Liver (tissue), 9 donors: ENCODE data around the gene SERPINA6. TPM values are rescaled to one million over a fixed set of nuclear protein-coding genes. Genes with fewer than 3 reads are reported as not detected.
A peak's percentile ranks its signal among the peaks of the same experiment; 100 is the strongest.

ENCODE experiments used
- DNase-seq: peaks from one replicate; pipeline ENCODE4 v3.0.0-alpha.2; 2017; ENCODE audit warnings: low spot score
- H3K27ac ChIP-seq, 2 donors: one replicate each; pipeline ENCODE4 v1.7.0; 2013; ENCODE audit warnings: inconsistent platforms in 2 of 2, low read length in 2 of 2, control low read depth in 1 of 2, low read depth in 1 of 2, mild to moderate bottlenecking in 1 of 2
- H3K27me3 ChIP-seq, 4 donors: one replicate each; pipeline versions ENCODE4 v1.6.1 to v1.7.0; 2013; ENCODE audit warnings: low read length in 3 of 4, inconsistent platforms in 1 of 4, mild to moderate bottlenecking in 1 of 4, moderate library complexity in 1 of 4; ENCODE audit not compliant: control insufficient read depth in 4 of 4, insufficient read depth in 4 of 4
- H3K36me3 ChIP-seq, 4 donors: one replicate each; pipeline versions ENCODE4 v1.6.1 to v1.7.0; 2013; ENCODE audit warnings: low read length in 3 of 4, mild to moderate bottlenecking in 3 of 4, low read depth in 1 of 4, moderate library complexity in 1 of 4; ENCODE audit not compliant: control insufficient read depth in 4 of 4, insufficient read depth in 3 of 4
- H3K4me1 ChIP-seq, 4 donors: one replicate each; pipeline versions ENCODE4 v1.6.1 to v1.7.0; 2013; ENCODE audit warnings: low read length in 3 of 4, mild to moderate bottlenecking in 3 of 4, moderate library complexity in 1 of 4; ENCODE audit not compliant: control insufficient read depth in 4 of 4, insufficient read depth in 4 of 4
- H3K4me3 ChIP-seq, 3 donors: one replicate each; pipeline versions ENCODE4 v1.6.1 to v1.7.0; 2013; ENCODE audit warnings: low read length in 3 of 3, control low read depth in 1 of 3, low read depth in 1 of 3, mild to moderate bottlenecking in 1 of 3
- H3K9ac ChIP-seq, 2 donors: one replicate each; pipeline ENCODE4 v1.7.0; 2013; ENCODE audit warnings: low read length in 2 of 2, mild to moderate bottlenecking in 2 of 2, moderate library complexity in 2 of 2, control low read depth in 1 of 2, low read depth in 1 of 2
- H3K9me3 ChIP-seq, 4 donors: one replicate each; pipeline versions ENCODE4 v1.6.1 to v1.7.0; 2013; ENCODE audit warnings: low read length in 3 of 4; ENCODE audit not compliant: control insufficient read depth in 4 of 4
- EGR1 ChIP-seq, 2 donors: IDR thresholded peaks; 2 replicates each; pipeline ENCODE4 v1.6.1; 2016 to 2018; ENCODE audit warnings: antibody characterized with exemption in 2 of 2, low read depth in 2 of 2
- FOXA1 ChIP-seq: IDR thresholded peaks from 2 replicates; pipeline ENCODE4 v1.6.1; 2016; ENCODE audit warnings: antibody characterized with exemption
- FOXA2 ChIP-seq: IDR thresholded peaks from 2 replicates; pipeline ENCODE4 v1.6.1; 2016; ENCODE audit warnings: antibody characterized with exemption
- GABPA ChIP-seq, 2 donors: IDR thresholded peaks in 1 of 2; conservative IDR thresholded peaks in 1 of 2; 2 replicates each; pipeline ENCODE4 v1.6.1; 2016; ENCODE audit warnings: antibody characterized with exemption in 2 of 2, mild to moderate bottlenecking in 1 of 2, moderate library complexity in 1 of 2
- HNF4A ChIP-seq, 2 donors: conservative IDR thresholded peaks; 2 replicates each; pipeline ENCODE4 v1.6.1; 2016; ENCODE audit warnings: antibody characterized with exemption in 2 of 2, mild to moderate bottlenecking in 2 of 2
- HNF4G ChIP-seq: IDR thresholded peaks from 2 replicates; pipeline ENCODE4 v1.6.1; 2016; ENCODE audit warnings: antibody characterized with exemption
- JUND ChIP-seq, 2 donors: IDR thresholded peaks; 2 replicates each; pipeline ENCODE4 v1.6.1; 2016; ENCODE audit warnings: antibody characterized with exemption in 2 of 2
- NR2F2 ChIP-seq: IDR thresholded peaks from 2 replicates; pipeline ENCODE4 v1.6.1; 2016; ENCODE audit warnings: antibody characterized with exemption
- RAD21 ChIP-seq, 2 donors: IDR thresholded peaks; 2 replicates each; pipeline ENCODE4 v1.6.1; 2016; ENCODE audit warnings: antibody characterized with exemption in 2 of 2, mild to moderate bottlenecking in 2 of 2
- RXRA ChIP-seq, 2 donors: IDR thresholded peaks; 2 replicates each; pipeline ENCODE4 v1.6.1; 2017 to 2018; ENCODE audit warnings: antibody characterized with exemption in 2 of 2, mild to moderate bottlenecking in 1 of 2
- SP1 ChIP-seq: IDR thresholded peaks from 2 replicates; pipeline ENCODE4 v1.6.1; 2018; ENCODE audit warnings: antibody characterized with exemption, mild to moderate bottlenecking
- TAF1 ChIP-seq: conservative IDR thresholded peaks from 2 replicates; pipeline ENCODE4 v1.6.1; 2016; ENCODE audit warnings: antibody characterized with exemption, mild to moderate bottlenecking
- YY1 ChIP-seq: IDR thresholded peaks from 2 replicates; pipeline ENCODE4 v1.6.1; 2016; ENCODE audit warnings: antibody characterized with exemption, mild to moderate bottlenecking
- WGBS: extraction: QIAGEN DNeasy Blood & Tissue Kit; methylation state at CpG from one replicate; pipeline ENCODE4 v1.1.7; 2013; 5-methylcytosine and 5-hydroxymethylcytosine counted together
- polyA plus RNA-seq, 2 donors: library from polyadenylated mRNA; stranded (reverse) in 1 of 2; unstranded in 1 of 2; fragments of 200-250 nt in 1 of 2; fragments of >200 nt in 1 of 2; fragmentation: Nextera tagmentation in 1 of 2; extraction: Ambion mirVana in 1 of 2; gene quantifications; one replicate each; pipeline versions ENCODE4 v1.2.1 to v1.2.3, GENCODE V29; 2013 to 2015
- total RNA-seq, 2 donors: library from RNA; depleted of rRNA; stranded (reverse); fragments of >200 nt; gene quantifications; one replicate each; pipeline ENCODE4 v1.2.3, GENCODE V29; 2014
- TF ChIP-seq, protein P1 (sequence below): IDR thresholded peaks from 2 replicates; pipeline ENCODE4 v1.6.1; 2016; ENCODE audit warnings: antibody characterized with exemption
- TF ChIP-seq, protein P2 (sequence below): fragments of 150-350 bp; IDR thresholded peaks from 2 replicates; pipeline ENCODE4 v1.5.1; 2017; ENCODE audit warnings: improper control_type of control experiment, low read depth, low read length; ENCODE audit not compliant: missing input control
- TF ChIP-seq, protein P3 (sequence below): IDR thresholded peaks from 2 replicates; pipeline ENCODE4 v1.6.1; 2016; ENCODE audit warnings: antibody characterized with exemption
- TF ChIP-seq, protein P4 (sequence below): IDR thresholded peaks from 2 replicates; pipeline ENCODE4 v1.6.1; 2016; ENCODE audit warnings: antibody characterized with exemption
- TF ChIP-seq, protein P5 (sequence below): IDR thresholded peaks from 2 replicates; pipeline ENCODE4 v1.6.1; 2016; ENCODE audit warnings: antibody characterized with exemption, mild to moderate bottlenecking
- donor health status: healthy.
- donor health status: healthy.
- donor health status: healthy.
- donor health status: healthy.
- donor health status: healthy.

The SERPINA6 gene
- total and polyA plus RNA-seq, 4 donors = 188 to 357 (median 328) TPM

DNA sequence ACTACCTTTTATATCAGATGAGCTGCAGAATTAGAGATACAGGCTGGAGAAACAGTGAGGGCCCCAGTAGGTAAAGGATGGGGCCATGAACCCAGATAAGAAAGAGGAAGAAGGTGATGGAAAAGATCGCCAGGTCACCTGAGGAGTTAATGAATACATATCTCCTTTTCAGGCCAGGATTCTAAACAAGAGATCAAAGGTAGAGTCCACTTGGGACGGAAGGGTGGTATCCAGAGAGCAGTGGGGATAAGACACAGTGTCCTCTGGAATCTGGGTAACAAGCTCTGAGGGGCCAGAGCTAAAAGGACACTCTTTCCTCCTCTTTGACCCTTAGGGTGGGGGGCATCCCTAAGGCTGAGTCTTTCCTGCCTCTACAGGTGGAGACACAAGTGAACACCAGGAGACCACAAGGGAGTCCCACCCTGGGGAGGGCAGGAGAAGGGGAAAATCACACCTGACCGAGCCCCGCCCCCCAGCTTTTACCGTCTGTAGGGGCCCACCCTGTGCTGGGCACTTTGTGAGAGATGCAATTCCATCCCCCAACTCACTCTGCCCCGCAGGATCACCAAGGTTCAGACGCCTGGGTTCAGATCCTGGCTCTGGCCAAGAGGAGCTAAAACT, 37.9 kb upstream of the SERPINA6 start:
- DNase-seq = peak; percentile 25
- Histone ChIP-seq H3K4me1 (peaks cover 0 to 7% (median 5%) of the 10 kb centered on the region in 4 donors), H3K27ac (no peak overlapping the region), H3K9ac (no peak overlapping the region), H3K27me3 (no peaks in the 10 kb centered on the region), H3K9me3 (no peaks in the 10 kb centered on the region), H3K36me3 (no peaks in the 10 kb centered on the region), H3K4me3 (no peak overlapping the region)
- TF ChIP-seq SP1 (no peak), EGR1 (IDR thresholded peaks at IDR 0.05; ENCODE audit: low read depth in 2 of 2) (no peak), JUND (IDR thresholded peaks at IDR 0.05) (no peak), HNF4G (peak; percentile 26), YY1 (no peak), NR2F2 (peak; percentile 58), HNF4A (conservative IDR thresholded peaks at IDR 0.05) (peak; percentile 55 to 79), FOXA1 (no peak)
- TF ChIP-seq, protein P1, sequence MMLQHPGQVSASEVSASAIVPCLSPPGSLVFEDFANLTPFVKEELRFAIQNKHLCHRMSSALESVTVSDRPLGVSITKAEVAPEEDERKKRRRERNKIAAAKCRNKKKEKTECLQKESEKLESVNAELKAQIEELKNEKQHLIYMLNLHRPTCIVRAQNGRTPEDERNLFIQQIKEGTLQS = no peak
- WGBS = 73% methylated on average over 7 of the region's 7 CpGs

DNA sequence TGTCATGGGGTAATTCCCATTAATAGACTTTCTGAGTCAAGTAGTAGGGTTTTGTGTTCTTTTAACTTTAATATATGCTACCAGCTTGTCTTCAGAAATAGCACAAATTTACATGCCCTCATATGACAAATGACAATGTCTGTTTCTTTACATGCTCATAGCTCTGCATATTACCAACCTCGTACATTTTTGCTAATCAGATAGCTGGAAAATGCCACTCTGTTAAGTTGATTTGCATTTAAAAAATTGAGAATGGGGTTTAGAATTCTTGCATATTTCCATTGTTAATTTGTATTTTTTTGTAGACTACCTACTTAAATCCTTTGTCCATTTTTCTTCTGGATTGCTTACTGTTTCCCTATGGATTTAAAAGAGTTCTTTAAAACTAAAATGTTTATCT, 34.0 kb upstream of the SERPINA6 start:
- H3K36me3 ChIP-seq = no peaks in the 10 kb centered on the region
- H3K9ac ChIP-seq = no peak overlapping the region
- TF ChIP-seq YY1 = no peak
- TF ChIP-seq, protein P2, sequence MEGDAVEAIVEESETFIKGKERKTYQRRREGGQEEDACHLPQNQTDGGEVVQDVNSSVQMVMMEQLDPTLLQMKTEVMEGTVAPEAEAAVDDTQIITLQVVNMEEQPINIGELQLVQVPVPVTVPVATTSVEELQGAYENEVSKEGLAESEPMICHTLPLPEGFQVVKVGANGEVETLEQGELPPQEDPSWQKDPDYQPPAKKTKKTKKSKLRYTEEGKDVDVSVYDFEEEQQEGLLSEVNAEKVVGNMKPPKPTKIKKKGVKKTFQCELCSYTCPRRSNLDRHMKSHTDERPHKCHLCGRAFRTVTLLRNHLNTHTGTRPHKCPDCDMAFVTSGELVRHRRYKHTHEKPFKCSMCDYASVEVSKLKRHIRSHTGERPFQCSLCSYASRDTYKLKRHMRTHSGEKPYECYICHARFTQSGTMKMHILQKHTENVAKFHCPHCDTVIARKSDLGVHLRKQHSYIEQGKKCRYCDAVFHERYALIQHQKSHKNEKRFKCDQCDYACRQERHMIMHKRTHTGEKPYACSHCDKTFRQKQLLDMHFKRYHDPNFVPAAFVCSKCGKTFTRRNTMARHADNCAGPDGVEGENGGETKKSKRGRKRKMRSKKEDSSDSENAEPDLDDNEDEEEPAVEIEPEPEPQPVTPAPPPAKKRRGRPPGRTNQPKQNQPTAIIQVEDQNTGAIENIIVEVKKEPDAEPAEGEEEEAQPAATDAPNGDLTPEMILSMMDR = no peak
- TF ChIP-seq, protein P1 = no peak
- TF ChIP-seq RAD21 (IDR thresholded peaks at IDR 0.05) = no peak
- TF ChIP-seq GABPA (IDR thresholded peaks at IDR 0.05 in 1 of 2, conservative IDR thresholded peaks at IDR 0.05 in 1 of 2) = no peak
- TF ChIP-seq HNF4A (conservative IDR thresholded peaks at IDR 0.05) = no peak
- no peak for TF ChIP-seq FOXA1
- no peak for TF ChIP-seq HNF4G
- TF ChIP-seq, protein P3, sequence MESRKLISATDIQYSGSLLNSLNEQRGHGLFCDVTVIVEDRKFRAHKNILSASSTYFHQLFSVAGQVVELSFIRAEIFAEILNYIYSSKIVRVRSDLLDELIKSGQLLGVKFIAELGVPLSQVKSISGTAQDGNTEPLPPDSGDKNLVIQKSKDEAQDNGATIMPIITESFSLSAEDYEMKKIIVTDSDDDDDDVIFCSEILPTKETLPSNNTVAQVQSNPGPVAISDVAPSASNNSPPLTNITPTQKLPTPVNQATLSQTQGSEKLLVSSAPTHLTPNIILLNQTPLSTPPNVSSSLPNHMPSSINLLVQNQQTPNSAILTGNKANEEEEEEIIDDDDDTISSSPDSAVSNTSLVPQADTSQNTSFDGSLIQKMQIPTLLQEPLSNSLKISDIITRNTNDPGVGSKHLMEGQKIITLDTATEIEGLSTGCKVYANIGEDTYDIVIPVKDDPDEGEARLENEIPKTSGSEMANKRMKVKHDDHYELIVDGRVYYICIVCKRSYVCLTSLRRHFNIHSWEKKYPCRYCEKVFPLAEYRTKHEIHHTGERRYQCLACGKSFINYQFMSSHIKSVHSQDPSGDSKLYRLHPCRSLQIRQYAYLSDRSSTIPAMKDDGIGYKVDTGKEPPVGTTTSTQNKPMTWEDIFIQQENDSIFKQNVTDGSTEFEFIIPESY = no peak
- TF ChIP-seq SP1 = no peak
- no peak for TF ChIP-seq FOXA2
- TF ChIP-seq, protein P4, sequence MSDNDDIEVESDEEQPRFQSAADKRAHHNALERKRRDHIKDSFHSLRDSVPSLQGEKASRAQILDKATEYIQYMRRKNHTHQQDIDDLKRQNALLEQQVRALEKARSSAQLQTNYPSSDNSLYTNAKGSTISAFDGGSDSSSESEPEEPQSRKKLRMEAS = no peak
- no peak for TF ChIP-seq RXRA (IDR thresholded peaks at IDR 0.05)
- no peak for TF ChIP-seq JUND (IDR thresholded peaks at IDR 0.05)
- TF ChIP-seq TAF1 = no peak
- no peak for TF ChIP-seq NR2F2
- no peak for TF ChIP-seq EGR1 (IDR thresholded peaks at IDR 0.05; ENCODE audit: low read depth in 2 of 2)
- TF ChIP-seq, protein P5, sequence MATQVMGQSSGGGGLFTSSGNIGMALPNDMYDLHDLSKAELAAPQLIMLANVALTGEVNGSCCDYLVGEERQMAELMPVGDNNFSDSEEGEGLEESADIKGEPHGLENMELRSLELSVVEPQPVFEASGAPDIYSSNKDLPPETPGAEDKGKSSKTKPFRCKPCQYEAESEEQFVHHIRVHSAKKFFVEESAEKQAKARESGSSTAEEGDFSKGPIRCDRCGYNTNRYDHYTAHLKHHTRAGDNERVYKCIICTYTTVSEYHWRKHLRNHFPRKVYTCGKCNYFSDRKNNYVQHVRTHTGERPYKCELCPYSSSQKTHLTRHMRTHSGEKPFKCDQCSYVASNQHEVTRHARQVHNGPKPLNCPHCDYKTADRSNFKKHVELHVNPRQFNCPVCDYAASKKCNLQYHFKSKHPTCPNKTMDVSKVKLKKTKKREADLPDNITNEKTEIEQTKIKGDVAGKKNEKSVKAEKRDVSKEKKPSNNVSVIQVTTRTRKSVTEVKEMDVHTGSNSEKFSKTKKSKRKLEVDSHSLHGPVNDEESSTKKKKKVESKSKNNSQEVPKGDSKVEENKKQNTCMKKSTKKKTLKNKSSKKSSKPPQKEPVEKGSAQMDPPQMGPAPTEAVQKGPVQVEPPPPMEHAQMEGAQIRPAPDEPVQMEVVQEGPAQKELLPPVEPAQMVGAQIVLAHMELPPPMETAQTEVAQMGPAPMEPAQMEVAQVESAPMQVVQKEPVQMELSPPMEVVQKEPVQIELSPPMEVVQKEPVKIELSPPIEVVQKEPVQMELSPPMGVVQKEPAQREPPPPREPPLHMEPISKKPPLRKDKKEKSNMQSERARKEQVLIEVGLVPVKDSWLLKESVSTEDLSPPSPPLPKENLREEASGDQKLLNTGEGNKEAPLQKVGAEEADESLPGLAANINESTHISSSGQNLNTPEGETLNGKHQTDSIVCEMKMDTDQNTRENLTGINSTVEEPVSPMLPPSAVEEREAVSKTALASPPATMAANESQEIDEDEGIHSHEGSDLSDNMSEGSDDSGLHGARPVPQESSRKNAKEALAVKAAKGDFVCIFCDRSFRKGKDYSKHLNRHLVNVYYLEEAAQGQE = no peak
- no peaks in the 10 kb centered on the region for H3K27me3 ChIP-seq
- no peak overlapping the region for H3K4me3 ChIP-seq
- H3K27ac ChIP-seq = no peak overlapping the region
- H3K9me3 ChIP-seq = no peaks in the 10 kb centered on the region
- DNase-seq = no peak
- H3K4me1 ChIP-seq = peaks cover 9 to 20% (median 15%) of the 10 kb centered on the region in 4 donors
- 62% methylated on average over 1 of the region's 1 CpG for WGBS
